ENCODE results near the gene SIRPB2.
"Not testable (repeated sequence)": the region's sequence is repeated elsewhere in the genome, so short reads cannot be mapped to it uniquely, and the experiment has no call there.

SIRPB2 gene

DNA sequence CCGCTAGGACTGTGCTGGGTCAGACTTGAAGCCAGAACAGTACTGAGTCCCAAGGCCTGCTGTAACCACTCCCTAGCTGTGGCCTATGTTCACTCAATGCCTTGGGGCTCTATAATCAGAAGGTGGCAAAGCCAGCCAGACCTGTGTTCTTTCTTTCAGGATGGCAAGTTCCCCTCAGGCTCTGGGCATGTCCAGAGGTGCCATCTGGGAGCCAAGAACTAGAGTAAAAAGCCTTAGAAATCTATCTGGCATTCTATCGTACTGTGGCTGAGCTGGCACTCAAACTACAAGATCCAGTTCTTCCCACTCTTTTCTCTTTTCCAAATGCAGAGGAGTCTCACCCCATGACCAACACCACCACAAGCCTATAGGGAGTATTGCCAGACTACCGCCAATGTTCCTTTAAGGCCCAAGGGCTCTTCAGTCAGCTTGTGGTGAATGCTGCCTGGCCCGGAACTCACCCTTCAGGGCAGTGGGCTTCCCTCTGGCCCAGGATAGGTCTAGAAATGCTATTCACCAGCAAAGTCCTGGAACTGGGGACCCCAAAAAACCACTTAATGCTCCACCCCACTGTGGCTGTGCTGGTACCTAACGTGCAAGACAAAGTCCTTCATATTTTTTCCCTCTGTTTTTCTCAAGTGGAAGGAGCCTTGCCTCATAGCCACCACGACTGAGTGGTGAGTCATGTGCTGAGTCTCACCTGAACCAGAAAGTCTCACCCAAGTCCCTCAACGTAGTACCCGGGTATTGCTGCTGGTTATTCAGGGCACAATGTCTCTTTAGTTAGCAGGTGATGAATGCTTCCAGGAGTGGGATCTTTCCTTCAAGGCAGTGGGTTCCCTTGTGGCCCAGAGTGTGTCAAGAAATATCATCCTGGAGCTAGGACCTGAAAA, 8.6 kb upstream of the SIRPB2 start:
- DNase-seq: no peak

DNA sequence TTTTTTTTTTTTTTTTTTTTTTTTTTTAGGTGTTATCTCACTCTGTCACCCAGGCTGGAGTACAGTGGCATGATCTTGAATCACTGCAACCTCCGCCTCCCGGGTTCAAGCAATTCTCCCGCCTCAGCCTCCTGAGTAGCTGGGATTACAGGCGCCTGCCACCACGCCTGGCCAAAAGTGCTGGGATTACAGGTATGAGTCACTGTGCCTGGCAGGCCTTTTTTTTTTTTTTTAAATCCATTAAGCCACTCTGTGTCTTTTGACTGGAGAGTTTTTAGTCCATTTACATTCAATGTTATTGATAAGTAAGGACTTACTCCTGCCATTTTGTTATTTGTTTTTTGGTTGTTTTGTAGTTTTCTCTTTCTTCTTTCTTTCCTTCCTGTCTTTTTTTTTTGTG, 6.2 kb upstream of the SIRPB2 start:
- DNase-seq: not testable (repeated sequence)

DNA sequence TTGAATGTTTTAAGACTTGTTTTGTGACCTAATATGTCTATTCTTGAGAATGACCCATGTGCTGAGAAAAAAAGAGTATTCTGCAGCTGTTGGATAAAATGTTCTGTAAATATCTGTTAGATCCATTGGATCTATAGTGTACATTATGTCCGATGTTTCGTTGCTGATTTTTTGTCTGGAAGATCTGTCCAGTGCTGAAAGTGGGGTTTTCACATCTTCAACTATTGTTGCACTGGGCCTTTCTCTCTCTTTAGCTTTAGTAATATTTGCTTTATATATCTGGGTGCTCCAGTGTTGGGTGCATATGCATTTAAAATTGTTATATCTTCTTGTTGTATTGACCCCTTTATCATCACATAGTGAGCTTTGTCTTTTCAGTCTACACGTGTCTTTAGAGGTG, 5.7 kb upstream of the SIRPB2 start:
- DNase-seq: no peak

DNA sequence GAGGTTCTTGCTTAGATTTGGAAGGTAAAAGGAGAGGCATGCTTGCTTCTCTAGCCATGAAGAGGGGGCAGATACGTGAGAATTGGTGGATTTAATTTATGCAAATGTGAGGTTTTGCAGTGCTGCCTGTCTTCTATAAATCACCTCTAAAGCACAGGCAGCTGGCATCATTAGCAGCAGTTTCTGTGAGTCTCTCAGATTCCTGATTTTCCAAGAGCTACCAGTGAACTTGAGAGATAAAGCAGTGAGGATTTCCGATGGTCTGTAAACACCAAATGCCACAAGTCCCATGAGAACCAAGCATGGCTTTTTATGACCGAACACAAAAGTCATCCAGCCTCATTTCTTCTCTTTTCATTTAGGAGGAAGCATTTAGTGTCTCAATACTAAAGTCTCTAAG, 3.2 kb upstream of the SIRPB2 start:
- no peak for DNase-seq

DNA sequence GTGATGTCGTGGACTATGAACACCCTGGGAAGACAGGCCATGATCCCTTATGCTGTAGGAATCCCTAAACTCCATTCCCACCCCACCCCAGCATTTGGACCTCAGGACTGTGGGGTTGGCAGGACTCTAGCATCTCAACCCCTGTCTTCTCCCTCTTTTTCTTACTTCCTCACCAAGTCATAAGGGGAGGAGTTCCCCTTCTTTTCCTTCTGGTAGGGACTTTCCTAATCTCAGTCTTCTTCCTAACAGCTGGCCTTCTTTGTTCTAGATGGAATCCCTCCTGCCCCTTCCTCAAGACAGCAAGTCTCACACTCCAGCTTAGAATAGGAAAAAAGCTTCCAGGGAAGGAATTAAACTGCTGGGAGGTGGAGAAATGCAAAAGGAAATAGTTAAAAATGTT, 2.3 kb upstream of the SIRPB2 start:
- no peak for DNase-seq

DNA sequence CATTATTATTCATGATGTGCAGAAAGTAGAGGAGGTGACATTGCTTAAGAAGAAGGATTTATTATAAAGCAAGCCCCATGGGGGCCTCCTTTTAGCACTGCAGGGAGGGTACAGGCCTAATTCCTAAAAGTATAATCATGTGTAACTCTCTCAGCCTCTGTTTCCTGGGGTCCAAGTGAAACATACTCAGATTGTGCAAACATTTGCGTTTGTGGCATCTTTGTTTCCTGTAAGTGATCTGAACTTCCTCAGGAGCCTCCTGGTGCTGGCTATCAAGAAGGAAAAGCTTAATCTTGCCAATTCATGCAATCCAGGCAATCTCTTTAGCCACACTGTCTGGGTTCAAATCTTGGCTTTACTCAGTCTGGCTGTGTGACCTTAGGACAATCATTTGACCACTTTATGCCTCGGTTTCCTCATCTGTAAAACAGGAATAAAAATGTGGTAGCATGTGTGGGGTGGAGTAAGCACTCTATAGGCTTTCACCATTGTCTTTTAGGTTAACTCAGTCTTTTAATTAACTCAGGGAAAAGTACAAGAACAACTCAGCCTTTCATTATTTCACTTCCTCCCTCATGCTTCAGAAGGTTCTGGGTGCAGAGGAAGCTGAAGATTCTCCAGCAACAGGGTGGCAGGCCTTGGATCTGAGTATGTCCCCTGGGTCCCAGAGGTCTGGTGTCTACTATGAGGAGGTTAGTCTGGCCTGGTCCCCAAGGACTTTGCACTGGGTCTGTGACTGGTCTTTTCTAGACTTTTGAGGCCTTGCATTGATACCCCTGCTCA, 831 bp upstream of the SIRPB2 start:
- no peak for DNase-seq

DNA sequence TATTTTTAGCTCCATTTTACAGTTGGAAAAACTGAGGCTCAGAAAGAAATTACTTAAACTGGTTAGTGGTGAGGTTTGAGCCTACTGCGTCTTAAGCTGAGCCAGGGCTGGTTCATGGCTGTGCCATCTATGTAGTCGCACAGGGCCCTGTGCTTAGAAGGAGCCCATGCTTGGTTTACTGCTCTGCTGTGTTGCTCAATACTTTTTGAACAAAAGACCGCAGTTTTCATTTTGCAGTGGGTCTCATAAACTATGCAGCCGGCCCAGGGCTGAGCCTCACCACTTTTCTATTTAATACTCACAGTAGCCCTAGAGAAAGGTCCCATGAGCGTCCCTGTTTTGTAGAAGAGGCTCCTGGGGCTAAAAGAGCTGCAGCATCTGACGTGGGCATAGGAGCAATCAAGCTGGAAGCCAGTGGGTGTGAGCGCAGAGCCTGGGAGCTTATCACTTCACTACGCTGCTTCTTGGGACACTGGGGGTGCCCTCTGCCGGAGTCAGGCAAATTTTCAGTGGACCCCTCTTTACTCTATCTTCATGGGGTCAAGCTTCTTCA, 501 bp downstream of the SIRPB2 start:
- no peak for DNase-seq

DNA sequence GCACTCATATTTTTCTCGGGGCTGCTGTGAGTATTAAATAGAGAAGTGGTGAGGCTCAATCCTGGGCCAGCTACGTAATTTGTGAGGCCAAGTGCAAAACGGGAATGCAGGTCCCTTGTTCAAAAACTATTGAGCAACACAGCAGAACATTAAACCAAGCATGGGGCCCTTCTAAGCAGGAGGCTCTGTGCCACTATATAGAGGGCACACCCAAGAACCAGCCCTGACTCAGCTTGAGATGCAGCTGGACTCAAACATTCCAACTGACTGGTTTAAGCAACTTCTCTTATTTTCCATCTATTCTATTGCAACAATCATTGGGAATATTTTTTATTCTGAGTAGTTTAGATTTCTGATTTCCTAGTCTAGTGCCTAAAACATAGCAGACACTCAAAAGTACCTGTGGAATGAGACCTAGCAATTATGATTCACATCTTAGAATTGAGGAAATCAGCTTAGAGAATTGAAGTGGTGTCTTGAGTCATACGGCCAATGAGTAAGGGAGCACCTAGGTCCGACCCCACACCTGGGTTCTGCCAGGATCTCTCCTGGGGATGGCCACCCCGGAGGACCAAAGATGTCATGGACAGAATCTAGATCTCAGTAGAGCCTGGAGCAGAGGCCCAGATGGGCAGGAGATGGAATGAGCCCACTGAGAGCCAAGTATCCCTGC, 1.3 kb downstream of the SIRPB2 start:
- no peak for DNase-seq

DNA sequence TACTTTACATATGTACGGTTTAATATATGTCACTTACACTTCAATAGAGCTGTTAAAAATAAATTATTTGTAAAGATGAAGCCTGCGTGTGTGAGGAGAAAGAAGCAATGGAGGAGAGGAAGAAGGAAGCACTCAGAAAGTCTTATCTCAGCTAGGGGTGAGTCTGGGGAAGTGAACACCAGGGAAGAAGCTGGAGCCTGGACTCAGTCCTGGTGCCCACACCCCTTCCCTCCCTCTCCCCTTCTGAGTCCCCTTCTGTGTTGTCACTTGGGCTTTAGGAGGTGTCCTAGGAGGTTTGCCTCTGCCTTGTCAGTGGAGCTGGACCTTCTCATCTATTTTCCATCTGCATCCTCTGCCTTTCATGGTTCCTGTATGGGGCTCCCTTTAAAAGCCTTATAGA, 1.9 kb downstream of the SIRPB2 start:
- no peak for DNase-seq

DNA sequence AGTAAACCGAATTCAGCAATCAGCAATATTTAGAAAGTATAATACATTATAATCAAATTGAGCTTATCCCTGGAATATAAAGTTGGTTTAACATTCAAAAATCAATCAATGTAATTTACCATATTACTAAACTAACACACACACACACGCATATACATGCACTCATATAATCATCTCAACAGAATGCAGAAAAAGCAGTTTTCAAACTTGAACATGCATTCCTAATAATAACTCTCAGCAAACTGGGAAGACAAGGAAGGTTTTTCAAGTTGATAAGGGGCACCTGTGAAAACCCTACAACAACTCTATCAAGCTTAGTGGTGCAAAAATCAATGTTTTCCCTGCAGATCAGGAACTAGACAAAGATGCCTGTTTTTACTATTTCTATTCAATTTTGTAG, 4.7 kb downstream of the SIRPB2 start:
- no peak for DNase-seq

DNA sequence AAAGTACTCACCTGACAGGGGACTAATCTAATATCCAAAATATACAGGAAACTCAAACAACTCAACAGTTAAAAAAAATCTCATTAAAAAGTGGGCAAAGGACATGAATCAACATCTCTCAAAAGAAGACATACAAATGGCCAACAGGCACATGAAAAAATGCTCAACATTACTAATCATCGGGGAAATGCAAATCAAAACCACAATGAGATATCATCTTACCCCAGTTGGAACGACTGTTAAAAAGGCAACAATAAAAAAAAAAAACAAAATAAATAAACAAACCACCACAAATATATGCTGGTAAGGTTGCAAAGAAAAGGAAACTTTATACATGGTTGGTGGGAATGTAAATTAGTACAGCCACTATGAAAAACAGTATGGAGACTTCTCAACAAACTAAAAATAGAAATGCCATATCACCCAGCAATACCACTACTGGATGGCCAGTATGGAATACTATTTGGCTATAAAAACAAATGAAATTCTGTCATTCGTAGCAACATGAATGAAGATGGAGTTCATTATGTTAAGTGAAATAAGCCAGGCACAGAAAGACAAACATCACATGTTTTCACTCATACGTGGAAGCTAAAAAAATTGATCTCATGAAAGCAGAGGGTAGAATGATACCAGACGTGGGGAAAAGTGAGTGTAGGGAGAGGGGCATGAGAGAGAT, 6.6 kb downstream of the SIRPB2 start:
- no peak for DNase-seq

DNA sequence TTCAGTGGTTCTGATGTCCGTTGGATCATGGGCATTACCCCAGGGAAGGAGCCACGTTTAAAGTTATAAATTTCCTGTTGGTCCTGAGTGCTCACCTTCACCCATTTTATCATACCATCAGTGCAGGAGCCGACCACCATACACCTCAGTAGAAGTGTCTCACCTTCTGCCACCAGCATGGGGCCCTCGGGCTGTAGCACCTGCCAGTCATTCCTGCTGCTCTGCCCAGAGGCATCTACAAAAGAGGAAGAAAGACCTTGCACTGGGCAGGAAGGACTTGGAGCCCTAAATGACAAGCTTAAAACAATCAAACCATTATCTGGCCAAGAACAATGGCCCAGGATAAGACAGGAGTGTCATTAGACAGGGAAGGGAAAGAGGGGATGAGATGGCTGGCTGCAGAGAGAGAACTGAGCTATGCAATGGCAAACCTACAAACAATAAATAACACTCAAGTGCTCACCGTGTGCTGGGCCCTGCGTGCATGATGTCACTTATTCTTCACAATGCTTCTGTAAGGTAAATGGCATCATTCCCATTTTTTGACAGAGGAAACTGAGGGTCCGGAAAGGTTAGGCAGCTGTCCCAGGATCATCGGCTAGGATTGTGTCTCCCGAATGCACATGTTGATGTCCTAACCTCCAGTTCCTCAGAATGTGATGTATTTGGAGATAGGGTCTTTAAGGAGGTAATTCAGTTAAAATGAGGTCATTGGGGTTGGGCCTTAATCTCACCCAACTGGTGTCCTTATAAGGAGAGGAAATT, 11.2 kb downstream of the SIRPB2 start:
- no peak for DNase-seq

DNA sequence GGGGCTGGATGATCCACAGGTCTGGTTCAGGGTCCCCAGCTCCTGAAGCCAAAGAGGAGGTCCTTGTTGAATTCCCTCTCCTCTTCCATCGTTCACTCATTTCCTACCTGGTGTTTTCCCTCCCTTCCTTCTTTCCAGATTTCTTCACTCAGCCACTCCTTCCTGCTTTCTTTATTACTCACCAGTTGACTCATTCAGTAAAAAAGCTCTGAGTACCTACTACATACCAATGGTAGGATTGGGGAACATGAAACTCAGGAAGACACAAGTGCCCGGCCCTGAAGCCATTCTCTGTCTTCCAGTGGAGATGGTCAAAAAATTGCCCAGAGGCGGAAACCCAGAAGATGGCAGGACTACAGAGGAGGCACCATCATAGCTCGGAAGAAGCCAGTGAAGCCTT, 12.7 kb downstream of the SIRPB2 start:
- DNase-seq: no peak

DNA sequence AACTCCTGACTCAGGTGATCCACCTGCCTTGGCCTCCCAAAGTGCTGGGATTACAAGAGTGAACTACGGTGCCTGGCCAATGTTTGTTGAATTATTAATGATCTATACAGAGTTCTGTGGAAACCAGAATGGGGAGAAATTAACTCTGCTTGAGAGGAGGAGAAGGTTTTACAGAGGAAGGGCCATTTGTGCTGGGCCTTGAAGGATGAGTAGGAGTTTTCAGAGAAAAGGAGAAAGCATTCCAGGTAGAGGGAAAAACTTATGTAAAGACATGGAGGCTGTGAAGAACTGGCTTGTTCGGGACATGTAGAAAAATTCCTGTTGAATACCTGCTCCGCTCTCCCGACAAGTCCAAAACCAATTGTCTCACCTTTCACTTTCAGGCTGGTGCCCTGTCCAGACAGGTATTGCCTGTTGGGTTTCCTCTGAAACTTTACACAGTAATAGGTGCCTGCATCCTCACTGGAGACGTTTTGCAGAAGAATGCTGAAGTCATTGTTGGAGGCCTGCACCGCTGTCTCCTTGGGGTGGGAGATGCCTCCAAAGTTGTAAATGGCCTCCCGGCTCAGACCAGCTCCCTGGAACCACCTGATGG, 13.2 kb downstream of the SIRPB2 start:
- no peak for DNase-seq

DNA sequence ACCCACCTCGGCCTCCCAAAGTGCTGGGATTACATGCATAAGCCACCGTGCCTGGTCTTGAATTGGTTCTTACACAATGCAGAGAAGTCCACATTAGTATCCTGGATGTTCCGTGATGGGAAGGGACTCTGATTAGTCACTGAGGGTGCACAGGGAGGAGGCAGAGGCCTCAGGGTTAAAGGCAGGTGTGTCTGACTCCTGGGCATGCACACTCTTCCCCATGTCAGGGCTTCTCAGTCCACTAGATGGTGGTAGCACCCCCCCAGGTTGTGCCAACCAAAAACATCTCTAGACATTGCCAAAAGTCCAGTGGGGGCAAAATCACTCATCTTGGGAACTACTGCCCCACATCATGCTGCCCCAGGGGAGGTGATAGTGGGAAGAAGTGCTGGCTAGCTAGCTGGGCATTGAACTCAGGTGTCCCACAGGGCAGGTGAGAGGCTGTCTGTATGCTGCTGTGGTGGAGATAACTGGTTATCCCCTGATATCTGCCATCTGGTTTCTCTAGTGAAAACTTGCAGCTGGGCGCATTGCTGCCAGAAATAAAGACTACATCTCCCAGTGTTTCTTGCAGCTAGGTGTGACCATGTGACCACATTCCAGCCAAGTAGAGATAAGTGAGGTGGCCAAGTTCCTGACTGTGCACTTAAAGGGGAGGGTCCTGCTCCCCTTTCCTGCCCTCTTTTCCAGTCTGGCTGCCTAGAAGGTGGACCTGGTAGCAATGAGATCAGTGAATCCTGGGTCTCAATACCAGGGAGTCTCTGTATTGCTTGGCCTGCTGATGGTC, 16.2 kb downstream of the SIRPB2 start:
- DNase-seq: no peak

DNA sequence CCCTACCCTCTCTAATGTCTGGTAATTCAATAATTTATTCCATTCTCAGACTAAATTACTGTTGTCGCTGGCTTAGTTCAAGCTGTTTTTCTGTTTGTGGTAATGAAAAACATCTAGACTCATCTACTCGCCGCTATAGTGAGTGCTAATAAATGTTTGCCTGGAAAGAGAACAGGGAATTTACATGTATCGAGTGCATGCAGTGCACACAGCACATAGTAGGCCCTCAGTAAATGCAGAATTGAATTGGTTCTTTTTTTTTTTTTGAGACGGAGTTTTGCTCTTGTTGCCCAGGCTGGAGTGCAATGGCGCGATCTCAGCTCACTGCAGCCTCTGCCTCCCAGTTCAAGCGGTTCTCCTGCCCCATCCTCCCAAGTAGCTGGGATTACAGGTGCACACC, 16.9 kb downstream of the SIRPB2 start:
- no peak for DNase-seq

DNA sequence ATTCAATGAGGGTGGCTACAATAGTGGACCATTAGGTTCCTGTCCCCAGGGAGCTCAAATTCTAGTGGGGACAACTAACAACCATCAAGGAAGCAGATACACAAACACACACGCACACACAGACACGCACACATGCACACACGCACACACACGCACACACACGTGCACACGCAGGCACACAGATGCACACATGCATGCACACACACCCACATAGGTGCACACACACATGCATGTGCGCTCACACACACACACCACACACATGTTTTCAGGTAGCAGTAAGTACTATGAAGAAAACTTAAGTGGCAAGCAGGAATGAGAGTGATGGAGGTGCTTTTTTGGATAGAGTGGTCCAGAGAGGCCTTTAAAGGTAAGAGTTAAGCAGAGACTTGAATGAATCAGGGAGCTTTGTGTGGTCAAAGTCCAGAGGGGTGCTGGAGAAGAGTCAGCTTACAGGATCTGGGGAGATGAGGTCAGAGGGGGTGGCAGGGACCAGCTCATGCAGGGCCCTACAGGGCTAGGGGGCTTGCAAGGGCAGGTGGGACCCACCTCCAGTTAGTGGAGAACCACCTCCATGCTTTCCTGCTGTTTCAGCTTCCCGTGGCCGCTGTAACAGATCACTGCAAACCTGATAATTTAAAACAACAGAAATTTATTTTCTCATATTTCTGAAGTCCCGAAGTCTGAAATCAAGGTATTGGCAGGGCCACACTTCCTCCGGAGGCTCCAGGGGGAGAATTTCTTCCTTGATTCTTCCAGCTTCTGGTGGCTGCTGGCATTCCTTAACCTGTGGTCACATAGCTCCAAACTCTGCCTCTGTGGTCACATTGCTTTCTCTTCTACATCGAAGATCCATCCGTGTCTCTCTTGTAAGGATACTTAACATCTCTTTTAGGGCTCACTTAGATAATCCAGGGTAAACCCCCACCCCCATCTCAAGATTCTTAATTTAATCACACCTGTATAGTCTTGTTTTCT, 17.7 kb downstream of the SIRPB2 start:
- no peak for DNase-seq

DNA sequence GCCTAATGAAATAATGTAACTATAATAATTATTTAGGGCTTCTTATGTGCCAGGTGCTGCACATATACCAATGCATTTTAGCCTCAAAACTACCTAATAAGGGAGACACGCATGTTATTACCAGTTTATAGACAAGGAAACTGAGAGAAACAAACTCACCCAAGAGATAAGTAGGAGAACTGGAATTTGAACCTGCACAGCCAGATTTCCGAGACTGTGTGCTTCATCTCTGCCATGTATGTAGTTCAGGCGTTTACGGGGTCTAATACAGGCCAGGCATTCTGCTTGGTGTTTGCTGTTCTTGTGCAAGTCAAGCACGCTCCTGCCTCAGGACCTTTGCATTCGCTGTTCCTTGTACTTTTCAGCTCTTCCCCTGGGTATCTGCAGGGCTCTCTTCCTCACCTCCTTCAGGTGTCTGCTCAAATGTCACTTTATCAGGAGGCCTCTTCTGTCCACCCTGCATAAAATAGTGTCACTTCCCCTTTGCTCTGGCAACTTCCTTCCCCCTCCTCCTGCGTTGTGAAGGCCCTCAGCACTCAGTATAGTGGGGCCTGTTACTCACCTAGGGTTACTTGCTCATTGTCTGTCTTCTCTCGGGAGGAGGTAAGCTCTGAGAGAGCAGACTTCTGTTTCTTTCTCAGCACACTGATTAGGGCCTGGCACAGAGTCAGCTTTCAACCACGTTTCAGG, 18.5 kb downstream of the SIRPB2 start:
- DNase-seq: no peak

DNA sequence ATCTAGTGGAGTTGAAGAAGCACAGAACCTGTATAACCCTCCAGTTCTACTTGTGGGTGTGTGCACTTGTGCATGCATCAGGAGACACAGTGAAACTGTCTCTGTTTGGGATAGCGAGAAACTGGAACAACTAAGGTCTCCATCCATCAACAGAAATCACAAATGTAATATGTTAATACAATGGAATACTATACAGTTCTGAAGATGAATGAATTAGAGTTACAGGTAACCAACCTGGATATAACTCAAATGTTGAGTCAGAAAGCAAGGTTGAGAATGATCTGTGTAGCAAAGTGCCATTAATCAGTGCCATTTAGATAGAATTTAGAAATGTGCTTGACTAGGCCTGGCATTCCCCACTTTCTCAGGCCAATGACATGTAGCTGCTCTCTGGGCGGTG, 20.0 kb downstream of the SIRPB2 start:
- no peak for DNase-seq
